Activated CD4-positive, alpha-beta T cell treated with anti-CD3 and anti-CD28 coated beads, Interleukin-2, amount 50 U/mL, for 24 hours (primary cell): Measurements from ENCODE around the gene SDK2.

Experiments used
- DNase-seq, 2 donors: peaks; one replicate each; pipeline ENCODE4 v3.0.0-alpha.2; 2020; ENCODE audit warnings: low read depth in 1 of 2, low spot score in 1 of 2

The SDK2 gene

GRCh38 chr17:73654241-73654640 lies 10.0 kb upstream of the SDK2 start:
- DNase-seq: no peak

- DNase-seq: no peak
These were observed 9.6 kb upstream of the SDK2 start for GRCh38 chr17:73653810-73654209.

- no peak for DNase-seq
These were observed 8.7 kb upstream of the SDK2 start for GRCh38 chr17:73652886-73653480.

- no peak for DNase-seq
These were observed 6.5 kb upstream of the SDK2 start for GRCh38 chr17:73650617-73651200.

- DNase-seq: no peak
These were observed 5.9 kb upstream of the SDK2 start for GRCh38 chr17:73650140-73650539.

- DNase-seq: no peak
These were observed 4.7 kb upstream of the SDK2 start for GRCh38 chr17:73648974-73649373.

- DNase-seq: no peak
These were observed 4.2 kb upstream of the SDK2 start for GRCh38 chr17:73648543-73648820.

GRCh38 chr17:73647772-73648542 lies 3.7 kb upstream of the SDK2 start:
- no peak for DNase-seq

- no peak for DNase-seq
These were observed 3.1 kb upstream of the SDK2 start for GRCh38 chr17:73647301-73647695.

GRCh38 chr17:73646409-73647300 lies 2.4 kb upstream of the SDK2 start:
- DNase-seq: no peak

- DNase-seq: no peak
These were observed 1.0 kb upstream of the SDK2 start for GRCh38 chr17:73645050-73645871.

- DNase-seq: no peak
These were observed 447 bp downstream of the SDK2 start for GRCh38 chr17:73643852-73644144.

- DNase-seq: no peak
These were observed 1.0 kb downstream of the SDK2 start for GRCh38 chr17:73643001-73643851.

GRCh38 chr17:73642659-73643000 lies 1.6 kb downstream of the SDK2 start:
- DNase-seq: no peak

GRCh38 chr17:73641826-73642600 lies 2.2 kb downstream of the SDK2 start:
- no peak for DNase-seq

- DNase-seq: no peak
These were observed 3.6 kb downstream of the SDK2 start for GRCh38 chr17:73640691-73641090.

- no peak for DNase-seq
These were observed 4.3 kb downstream of the SDK2 start for GRCh38 chr17:73639932-73640331.

GRCh38 chr17:73639322-73639721 lies 4.9 kb downstream of the SDK2 start:
- no peak for DNase-seq

GRCh38 chr17:73638556-73638955 lies 5.7 kb downstream of the SDK2 start:
- no peak for DNase-seq

- DNase-seq: no peak
These were observed 6.4 kb downstream of the SDK2 start for GRCh38 chr17:73637866-73638265.
